ENCODE data around the gene CDH11.

CDH11 gene

DNA sequence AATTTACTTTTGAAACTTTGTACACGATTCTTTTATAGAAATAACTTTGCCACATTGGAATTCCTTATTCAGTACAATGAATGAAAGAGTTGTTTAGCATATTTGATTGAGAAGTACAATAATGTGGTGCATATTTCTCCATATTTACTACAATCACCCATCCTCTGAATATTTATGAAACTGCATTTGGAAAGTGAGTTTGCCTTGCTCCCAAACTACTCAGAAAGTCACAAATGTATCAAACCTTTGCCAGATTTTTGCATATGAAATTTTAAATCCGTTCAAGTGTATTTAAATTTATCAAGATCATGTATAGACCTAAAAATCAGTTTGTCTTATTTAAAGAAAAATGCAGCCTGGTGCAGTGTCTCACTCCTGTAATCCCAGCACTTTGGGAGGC lies 148.7 kb downstream of the CDH11 start:
- DNase-seq, result no peak

GRCh38 chr16:64971171-64971570 lies 150.7 kb downstream of the CDH11 start:
- no peak for DNase-seq

GRCh38 chr16:64969221-64969620 lies 152.6 kb downstream of the CDH11 start:
- no peak for DNase-seq

DNA sequence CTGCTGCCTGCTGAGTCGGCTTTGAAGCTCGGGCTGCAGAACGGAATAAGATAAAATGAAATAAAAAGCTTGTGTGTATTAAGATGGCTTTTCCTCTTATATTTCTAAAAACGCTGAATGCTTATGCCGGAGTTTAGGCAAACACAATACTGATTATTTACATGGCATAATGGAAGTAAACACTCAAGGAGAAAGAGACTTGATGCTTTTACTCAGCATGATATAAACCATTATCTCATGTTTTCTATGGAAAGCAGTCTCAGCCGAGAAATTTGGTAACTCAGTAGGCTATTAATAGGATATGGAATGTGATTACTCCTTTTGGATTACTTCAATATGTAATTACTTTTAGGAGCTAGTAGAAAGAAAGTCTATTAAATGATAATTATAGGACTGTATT lies 153.3 kb downstream of the CDH11 start:
- DNase-seq, result no peak

DNA sequence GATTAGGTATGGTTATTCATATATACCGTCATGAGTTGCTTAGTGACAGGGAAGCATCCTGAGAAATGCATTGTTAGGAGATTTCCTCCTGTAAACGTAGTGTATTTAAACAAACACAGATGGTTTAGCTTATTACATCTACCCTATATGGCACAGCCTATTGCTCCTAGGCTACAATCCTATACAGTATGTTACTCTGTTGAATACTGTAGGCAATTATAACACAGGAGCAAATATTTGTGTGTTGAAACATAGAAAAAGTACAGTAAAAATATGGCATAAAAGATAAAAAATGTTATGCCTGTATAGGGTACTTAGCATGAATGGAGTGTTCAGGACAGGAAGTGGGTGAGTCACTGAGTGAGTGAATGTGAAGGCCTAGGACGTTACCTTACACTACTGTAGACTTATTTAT lies 157.7 kb downstream of the CDH11 start:
- DNase-seq, result no peak

DNA sequence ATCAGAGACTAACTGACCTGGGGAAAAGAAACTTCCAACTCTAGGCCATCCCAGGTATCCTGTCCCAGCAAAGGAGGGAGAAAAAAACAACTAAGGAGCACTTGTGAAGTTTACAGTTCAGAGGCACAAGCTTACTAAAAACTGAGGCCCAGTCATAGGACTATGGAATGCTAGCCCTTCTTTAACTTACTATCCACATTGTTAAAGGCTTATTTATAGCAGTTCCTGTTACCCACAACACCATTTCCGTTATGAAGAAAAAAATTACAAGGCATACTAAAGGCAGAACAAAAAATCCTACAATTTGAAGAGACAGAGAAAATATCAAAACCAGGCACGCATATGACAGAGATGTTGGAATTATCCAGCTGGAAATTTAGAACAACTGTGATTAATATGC lies 159.1 kb downstream of the CDH11 start:
- no peak for DNase-seq

GRCh38 chr16:64957246-64957645 lies 164.6 kb downstream of the CDH11 start:
- no peak for DNase-seq

DNA sequence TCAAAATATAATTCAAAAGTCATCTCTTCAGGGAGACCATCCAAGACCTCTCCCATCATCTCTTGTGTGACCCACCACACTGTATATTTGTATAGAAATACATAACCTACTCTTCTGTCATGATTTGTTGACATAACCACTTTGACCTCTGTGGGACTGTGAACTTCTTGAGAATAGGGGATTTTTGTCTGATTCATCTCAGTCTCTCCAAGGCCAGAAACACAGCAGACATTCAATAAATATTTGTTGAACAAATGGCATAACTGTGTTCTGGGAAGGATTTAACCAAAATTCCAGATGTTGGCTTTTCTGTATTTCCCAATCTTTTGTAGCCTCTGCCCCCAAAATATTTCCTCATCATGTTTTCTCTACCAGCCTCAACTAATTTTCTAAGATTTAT lies 169.7 kb downstream of the CDH11 start:
- DNase-seq, result no peak

DNA sequence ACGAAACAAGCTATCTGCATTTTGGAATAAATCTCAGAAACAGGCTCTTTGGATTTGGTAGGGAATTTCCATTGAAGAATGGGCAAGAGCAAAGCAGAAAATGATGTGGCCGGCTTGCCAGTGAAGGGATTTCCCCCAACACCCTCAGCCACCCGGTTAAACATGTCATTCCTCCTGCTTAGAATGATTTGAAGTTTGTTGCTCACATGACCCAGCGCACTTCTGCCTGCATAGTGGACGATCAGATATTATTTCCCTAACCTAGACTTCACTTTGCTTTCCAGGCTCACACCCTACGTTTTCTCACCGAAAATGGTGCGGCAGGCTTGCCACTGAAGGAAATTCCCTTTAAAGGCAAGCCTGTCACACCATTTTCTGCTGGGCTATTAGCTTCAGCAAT lies 170.7 kb downstream of the CDH11 start:
- no peak for DNase-seq

DNA sequence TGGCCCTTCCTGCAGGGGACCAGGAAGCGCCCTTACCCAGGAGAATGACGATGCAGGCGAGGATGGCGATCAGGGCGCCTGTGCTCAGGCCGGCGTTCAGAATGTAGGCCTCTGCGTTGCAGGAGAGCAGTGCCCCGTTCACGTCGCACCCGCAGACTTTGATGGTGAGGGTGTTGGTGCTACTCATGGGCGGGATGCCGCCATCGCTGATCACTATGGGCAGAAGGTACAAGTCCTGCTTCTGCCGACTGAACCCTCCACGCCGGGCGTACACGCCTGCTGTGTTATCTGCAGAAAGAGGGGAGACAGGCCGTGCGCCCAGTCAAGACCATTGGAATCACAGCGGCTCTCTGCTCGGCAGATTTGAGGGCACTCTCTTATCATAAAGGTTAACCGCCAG lies 171.1 kb downstream of the CDH11 start:
- no peak for DNase-seq

- DNase-seq, result no peak
Observed at GRCh38 chr16:64950262-64950661, 171.6 kb downstream of the CDH11 start.

DNA sequence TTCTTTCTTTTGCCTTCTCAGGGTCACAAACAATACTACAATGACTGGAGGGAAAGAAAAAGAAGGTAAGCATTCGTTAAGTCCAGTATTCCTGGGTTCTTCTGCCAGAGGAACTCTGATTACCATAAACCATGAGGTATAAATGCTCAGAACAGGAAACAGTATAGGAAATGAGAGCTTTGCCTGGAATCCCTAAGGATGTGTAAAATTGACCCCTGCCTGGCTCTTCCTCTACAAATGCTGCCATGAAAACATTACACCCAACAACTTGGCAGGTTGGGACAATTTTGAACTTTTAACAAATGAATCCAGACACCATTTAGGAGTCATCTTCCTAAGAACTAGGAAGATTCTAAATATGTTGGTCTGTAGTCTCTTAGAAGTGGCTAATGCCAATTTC lies 173.8 kb downstream of the CDH11 start:
- DNase-seq, result no peak

DNA sequence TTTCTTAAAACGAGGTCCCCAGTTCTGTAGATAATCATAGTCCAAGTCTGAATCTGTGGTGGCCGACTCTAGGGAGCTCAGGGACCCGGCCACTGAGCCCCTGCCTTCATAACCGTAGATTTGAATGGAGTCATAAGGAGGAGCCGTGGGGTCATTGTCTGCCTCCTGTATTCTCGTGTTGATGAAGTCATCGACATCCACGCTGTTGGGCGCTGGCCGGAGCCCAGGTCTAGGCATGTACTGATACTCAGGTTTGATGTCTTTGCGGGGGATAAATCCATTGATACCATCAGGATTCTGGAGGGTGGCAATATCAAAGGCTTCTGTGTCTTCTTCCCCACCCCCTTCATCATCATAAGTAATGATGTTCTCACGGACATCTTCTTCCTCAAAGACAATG lies 174.2 kb downstream of the CDH11 start:
- no peak for DNase-seq

GRCh38 chr16:64933885-64934284 lies 188.0 kb downstream of the CDH11 start:
- no peak for DNase-seq

DNA sequence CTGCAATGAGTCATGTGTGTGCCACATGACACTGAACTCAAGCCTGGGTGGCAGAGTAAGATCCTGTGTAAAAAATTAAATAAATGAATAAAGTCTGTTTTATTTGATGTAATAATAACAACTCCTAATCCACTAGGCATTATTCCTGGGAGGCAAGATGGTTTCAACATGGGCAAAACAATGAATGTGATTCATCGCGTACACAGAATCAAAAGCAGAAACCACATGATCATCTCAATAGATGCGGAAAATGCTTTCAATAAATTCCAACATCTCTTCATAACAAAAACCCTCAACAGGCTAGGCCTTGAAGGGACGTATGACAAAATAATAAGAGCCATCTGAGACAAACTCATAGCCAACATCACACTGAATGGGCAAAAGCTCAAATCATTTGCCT lies 195.4 kb downstream of the CDH11 start:
- no peak for DNase-seq

DNA sequence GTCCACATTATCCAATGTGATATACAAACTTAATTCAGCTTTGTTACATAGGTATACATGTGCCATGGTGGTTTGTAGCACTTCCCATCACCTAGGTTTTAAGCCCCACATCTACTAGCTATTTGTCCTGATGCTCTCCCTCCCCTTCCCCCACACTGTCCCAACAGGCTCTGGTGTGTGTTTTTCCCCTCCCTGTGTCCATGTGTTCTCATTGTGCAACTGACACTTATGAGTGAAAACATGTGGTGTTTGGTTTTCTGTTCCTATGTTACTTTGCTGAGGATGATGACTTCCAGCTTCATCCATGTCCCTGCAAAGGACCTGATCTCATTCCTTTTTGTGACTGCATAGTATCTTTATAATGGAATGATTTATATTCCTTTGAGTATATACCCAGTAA lies 196.7 kb downstream of the CDH11 start:
- DNase-seq, result no peak

- DNase-seq, result no peak
Observed at GRCh38 chr16:64924086-64924485, 197.8 kb downstream of the CDH11 start.

DNA sequence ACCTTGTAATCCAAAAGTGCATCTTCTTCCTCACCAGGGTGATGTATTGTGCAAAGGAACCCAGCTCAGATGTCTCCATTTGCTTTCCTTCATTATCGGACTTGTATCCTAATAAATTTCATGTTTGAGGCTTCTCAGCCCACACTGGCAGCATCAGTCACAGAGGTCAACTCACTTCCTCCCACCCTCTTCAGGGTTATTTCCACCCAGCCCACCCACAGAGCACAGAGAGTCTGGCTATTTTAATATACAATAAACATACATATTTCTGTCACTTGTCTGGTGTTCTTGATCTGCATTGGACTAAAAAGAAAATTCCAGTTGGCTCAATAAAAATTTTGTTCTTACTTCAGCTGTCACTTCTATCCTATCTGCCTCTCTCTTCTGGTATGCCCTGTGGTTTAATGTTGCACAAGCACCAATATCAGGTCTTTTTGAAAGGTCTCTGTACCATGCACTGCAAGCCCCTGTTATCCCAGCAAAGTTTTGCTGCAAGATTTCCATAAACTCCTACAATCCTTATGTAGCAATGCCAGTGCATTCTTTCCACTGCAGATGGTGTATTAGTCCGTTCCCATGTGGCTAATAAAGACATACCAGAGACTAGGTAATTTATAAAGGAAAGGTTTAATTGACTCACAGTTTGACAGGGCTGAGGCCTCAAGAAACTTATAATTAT lies 201.8 kb downstream of the CDH11 start:
- DNase-seq, result no peak

GRCh38 chr16:64919141-64919540 lies 202.7 kb downstream of the CDH11 start:
- no peak for DNase-seq

GRCh38 chr16:64916051-64916450 lies 205.8 kb downstream of the CDH11 start:
- no peak for DNase-seq

- DNase-seq, result no peak
Observed at GRCh38 chr16:64910356-64910755, 211.5 kb downstream of the CDH11 start.

- DNase-seq, result no peak
Observed at GRCh38 chr16:64907844-64908243, 214.0 kb downstream of the CDH11 start.

DNA sequence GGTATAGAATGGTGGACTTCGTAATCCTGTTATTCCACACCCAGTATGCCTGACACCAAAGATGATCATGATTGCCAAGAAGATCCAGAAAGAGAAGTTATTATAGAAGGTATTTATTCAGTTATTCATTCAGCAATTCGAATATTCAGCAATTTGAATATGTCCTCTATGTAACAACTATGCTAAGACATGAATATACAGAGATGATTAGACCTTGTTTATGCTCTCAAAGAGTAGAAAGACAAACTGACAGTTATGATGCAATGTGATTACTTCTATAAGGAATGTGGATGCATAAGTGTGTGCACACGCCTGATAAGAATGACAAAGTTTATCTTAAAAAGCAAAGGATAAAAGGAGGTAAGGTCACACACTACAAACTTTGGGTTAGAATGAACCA lies 218.1 kb downstream of the CDH11 start:
- DNase-seq, result no peak

GRCh38 chr16:64900517-64900916 lies 221.3 kb downstream of the CDH11 start:
- no peak for DNase-seq

GRCh38 chr16:64900019-64900418 lies 221.8 kb downstream of the CDH11 start:
- no peak for DNase-seq

DNA sequence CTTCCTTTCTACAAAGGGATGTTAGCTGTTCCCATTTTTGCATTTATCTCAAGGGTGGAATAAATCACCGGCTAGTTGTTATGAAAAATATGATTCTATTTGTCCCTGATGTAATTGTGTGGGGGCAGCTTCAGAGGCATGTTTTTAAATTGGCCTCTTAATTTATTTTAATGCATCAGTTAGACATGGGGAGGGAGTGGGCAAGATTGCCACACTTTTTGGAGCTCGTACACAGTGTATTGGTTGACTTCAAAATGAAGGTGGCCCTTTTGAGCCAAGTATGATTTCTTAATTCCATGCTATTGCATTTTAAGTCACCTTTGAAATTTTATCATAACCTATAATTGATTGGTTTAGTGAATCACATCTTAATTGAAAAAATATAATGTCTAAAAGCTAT lies 223.7 kb downstream of the CDH11 start:
- DNase-seq, result no peak

All from stimulated activated CD4-positive, alpha-beta T cell treated with anti-CD3 and anti-CD28 coated beads, Interleukin-4, amount 100 ng/mL, for 4 hours (primary cell).